Lung (tissue), 12 donors: ENCODE data around the gene NGFR. TPM values are rescaled to one million over a fixed set of nuclear protein-coding genes. Genes with fewer than 3 reads are reported as not detected.
A peak's percentile ranks its signal among the peaks of the same experiment; 100 is the strongest.

Source experiments
- ATAC-seq: fragments of 200-7000 bp; cut with Tn5 transposase; one replicate; pipeline ENCODE4 v1.9.1; 2020; ENCODE audit warnings: moderate number of reproducible peaks; ENCODE audit not compliant: insufficient read depth, low FRiP score
- DNase-seq, 3 donors: peaks; one replicate each; pipeline ENCODE4 v3.0.0-alpha.2; 2013 to 2017
- H3K27ac ChIP-seq, 2 donors: one replicate each; pipeline ENCODE4 v1.5.1; 2013; ENCODE audit warnings: mild to moderate bottlenecking in 2 of 2, moderate library complexity in 2 of 2, control low read depth in 1 of 2, inconsistent platforms in 1 of 2, low read depth in 1 of 2, low read length in 1 of 2
- H3K27me3 ChIP-seq, 3 donors: one replicate each; pipeline ENCODE4 v1.5.1; 2013; ENCODE audit warnings: low read length in 2 of 3; ENCODE audit not compliant: control insufficient read depth in 3 of 3, insufficient read depth in 3 of 3
- H3K36me3 ChIP-seq, 4 donors: one replicate each; pipeline ENCODE4 v1.5.1; 2013; ENCODE audit warnings: low read length in 4 of 4, mild to moderate bottlenecking in 1 of 4, moderate library complexity in 1 of 4; ENCODE audit not compliant: control insufficient read depth in 4 of 4, insufficient read depth in 4 of 4
- H3K4me1 ChIP-seq, 5 donors: one replicate each; pipeline ENCODE4 v1.5.1; 2013; ENCODE audit warnings: low read length in 5 of 5, mild to moderate bottlenecking in 2 of 5, moderate library complexity in 1 of 5; ENCODE audit not compliant: control insufficient read depth in 5 of 5, insufficient read depth in 5 of 5
- H3K4me3 ChIP-seq: one replicate; pipeline ENCODE4 v1.5.1; 2013; ENCODE audit warnings: mild to moderate bottlenecking, control low read depth, moderate library complexity
- H3K9ac ChIP-seq, 2 donors: one replicate each; pipeline ENCODE4 v1.5.1; 2013; ENCODE audit warnings: low read length in 2 of 2, control low read depth in 1 of 2; ENCODE audit not compliant: insufficient read depth in 1 of 2
- H3K9me3 ChIP-seq, 4 donors: one replicate each; pipeline ENCODE4 v1.5.1; 2013; ENCODE audit warnings: low read length in 3 of 4, mild to moderate bottlenecking in 1 of 4, moderate library complexity in 1 of 4; ENCODE audit not compliant: control insufficient read depth in 4 of 4, insufficient read depth in 3 of 4
- CTCF ChIP-seq: IDR thresholded peaks from 2 replicates; pipeline ENCODE4 v1.5.1; 2012; ENCODE audit warnings: mild to moderate bottlenecking; ENCODE audit errors: control extremely low read depth, extremely low read depth
- WGBS, 2 donors: extraction: QIAGEN DNeasy Blood & Tissue Kit; methylation state at CpG; one replicate each; pipeline ENCODE4 v1.1.7; 2013; 5-methylcytosine and 5-hydroxymethylcytosine counted together
- polyA plus RNA-seq, 2 donors: library from polyadenylated mRNA; stranded (reverse); fragments of 200-250 nt; gene quantifications; one replicate each; pipeline ENCODE4 v1.2.1, GENCODE V29; 2013
- total RNA-seq, 2 donors: library from RNA; depleted of rRNA in 1 of 2; stranded (reverse); fragments of >200 nt in 1 of 2; gene quantifications; one replicate each; pipeline ENCODE4 v1.2.1, GENCODE V29; 2014 to 2021
- donor health status: control.
- donor health status: control.
- donor health status: Bipolar disorder and iron deficiency.
- donor health status: healthy.
- donor health status: DM: yes; HTN: yes; CAD: no.

NGFR gene
- total and polyA plus RNA-seq, 4 donors, result 1.3 to 4.9 (median 3.2) TPM

- no peak overlapping the region for H3K9ac ChIP-seq
- H3K4me3 ChIP-seq, result no peak overlapping the region
- H3K9me3 ChIP-seq, result no peaks in the 10 kb centered on the region
- WGBS, 2 donors, result 69 to 78% methylated on average over 12 of the region's 12 CpGs
- no peaks in the 10 kb centered on the region for H3K27me3 ChIP-seq
- DNase-seq (no peak), ATAC-seq (no peak)
- H3K36me3 ChIP-seq, result no peaks in the 10 kb centered on the region
- no peak for TF ChIP-seq CTCF
- no peak overlapping the region for H3K27ac ChIP-seq
- H3K4me1 ChIP-seq, result peaks cover 0 to 18% (median 5%) of the 10 kb centered on the region in 5 donors
These were observed 53.0 kb downstream of the NGFR start for GRCh38 chr17:49548051-49548505.

GRCh38 chr17:49548506-49549310 is 53.6 kb downstream of the NGFR start:
- H3K9me3 ChIP-seq, result no peaks in the 10 kb centered on the region
- no peak for DNase-seq
- 75% methylated on average over 8 of the region's 8 CpGs for WGBS, 2 donors
- peaks cover 0 to 18% (median 5%) of the 10 kb centered on the region in 5 donors for H3K4me1 ChIP-seq
- TF ChIP-seq CTCF, result peak; percentile 6
- no peak overlapping the region for H3K9ac ChIP-seq
- no peaks in the 10 kb centered on the region for H3K27me3 ChIP-seq
- H3K27ac ChIP-seq, result no peak overlapping the region
- H3K4me3 ChIP-seq, result no peak overlapping the region
- H3K36me3 ChIP-seq, result no peaks in the 10 kb centered on the region
- ATAC-seq, result no peak

DNA sequence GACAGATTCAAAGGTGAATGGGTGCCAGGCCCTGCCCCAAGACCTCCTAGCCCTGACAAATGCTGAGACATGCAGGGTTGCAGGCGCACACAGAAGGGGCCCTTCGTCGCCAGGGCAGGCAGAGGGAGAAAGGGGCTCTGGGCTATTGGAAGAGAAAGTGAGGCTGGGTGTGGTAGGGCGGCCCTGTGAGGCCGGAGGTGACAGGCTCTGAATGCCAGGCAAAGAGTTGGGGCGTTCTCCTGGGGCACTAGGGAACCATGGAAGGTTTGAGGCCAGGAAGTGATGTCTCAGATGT is 54.2 kb downstream of the NGFR start:
- 94 to 98% methylated on average over 6 of the region's 6 CpGs for WGBS, 2 donors
- Histone ChIP-seq H3K4me1 (peaks cover 0 to 18% (median 5%) of the 10 kb centered on the region in 5 donors), H3K9ac (no peak overlapping the region), H3K27ac (no peak overlapping the region), H3K36me3 (no peaks in the 10 kb centered on the region), H3K4me3 (no peak overlapping the region), H3K9me3 (no peaks in the 10 kb centered on the region), H3K27me3 (no peaks in the 10 kb centered on the region)
- ATAC-seq (no peak), DNase-seq (no peak)
- no peak for TF ChIP-seq CTCF
